NCI-H187 (cell line): ENCODE data around the gene PTGR1.
A peak's percentile ranks its signal among the peaks of the same experiment; 100 is the strongest.

Experiments used
- DNase-seq, 2 experiments: peaks; one replicate each; lab custom pipeline; 2025; lab: John Stamatoyannopoulos, UW

The PTGR1 gene

DNA sequence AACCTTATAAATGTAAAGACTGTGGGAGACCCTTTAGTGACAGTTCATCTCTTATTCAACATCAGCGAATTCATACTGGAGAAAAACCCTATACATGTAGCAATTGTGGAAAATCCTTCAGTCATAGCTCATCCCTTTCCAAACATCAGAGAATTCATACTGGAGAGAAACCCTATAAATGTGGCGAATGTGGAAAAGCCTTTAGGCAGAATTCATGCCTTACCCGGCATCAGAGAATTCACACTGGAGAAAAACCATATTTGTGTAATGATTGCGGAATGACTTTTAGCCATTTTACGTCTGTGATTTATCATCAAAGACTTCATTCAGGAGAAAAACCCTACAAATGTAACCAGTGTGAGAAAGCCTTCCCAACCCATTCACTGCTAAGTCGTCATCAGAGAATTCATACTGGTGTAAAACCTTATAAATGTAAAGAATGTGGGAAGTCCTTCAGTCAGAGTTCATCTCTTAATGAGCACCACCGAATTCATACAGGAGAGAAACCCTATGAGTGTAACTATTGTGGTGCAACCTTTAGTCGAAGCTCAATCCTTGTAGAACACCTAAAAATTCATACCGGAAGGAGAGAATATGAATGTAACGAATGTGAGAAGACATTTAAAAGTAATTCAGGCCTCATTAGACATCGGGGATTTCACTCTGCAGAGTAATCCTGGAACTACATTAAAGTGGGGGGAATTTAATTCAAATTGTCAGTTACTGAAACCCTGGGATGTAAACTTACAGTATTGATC is 56.8 kb downstream of the PTGR1 start:
- no peak for DNase-seq

GRCh38 chr9:111533099-111533790 is 66.2 kb downstream of the PTGR1 start:
- DNase-seq = no peak

- DNase-seq = no peak
Measured at GRCh38 chr9:111531716-111532115, 67.7 kb downstream of the PTGR1 start.

DNA sequence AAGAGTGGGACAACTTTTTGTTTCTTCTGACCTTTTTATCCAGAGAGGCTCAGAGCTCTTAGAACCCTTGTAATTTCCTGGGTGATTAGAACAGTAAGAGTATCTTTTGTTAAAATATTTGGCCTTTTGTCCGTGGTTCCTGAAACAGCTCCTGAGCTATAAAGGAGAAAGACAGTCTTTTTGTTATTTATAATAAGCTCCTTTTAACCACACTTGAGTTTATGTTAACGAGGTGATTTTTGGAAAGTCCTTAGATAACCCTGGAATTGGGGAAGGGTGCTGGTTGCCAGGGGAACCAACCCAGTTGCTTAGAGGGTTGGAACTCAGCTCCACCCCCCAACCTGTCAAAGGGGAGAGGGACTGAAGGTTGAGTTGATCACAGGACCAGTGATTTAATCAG is 69.7 kb downstream of the PTGR1 start:
- DNase-seq = no peak

- DNase-seq = no peak
Measured at GRCh38 chr9:111527347-111527746, 72.1 kb downstream of the PTGR1 start.

DNA sequence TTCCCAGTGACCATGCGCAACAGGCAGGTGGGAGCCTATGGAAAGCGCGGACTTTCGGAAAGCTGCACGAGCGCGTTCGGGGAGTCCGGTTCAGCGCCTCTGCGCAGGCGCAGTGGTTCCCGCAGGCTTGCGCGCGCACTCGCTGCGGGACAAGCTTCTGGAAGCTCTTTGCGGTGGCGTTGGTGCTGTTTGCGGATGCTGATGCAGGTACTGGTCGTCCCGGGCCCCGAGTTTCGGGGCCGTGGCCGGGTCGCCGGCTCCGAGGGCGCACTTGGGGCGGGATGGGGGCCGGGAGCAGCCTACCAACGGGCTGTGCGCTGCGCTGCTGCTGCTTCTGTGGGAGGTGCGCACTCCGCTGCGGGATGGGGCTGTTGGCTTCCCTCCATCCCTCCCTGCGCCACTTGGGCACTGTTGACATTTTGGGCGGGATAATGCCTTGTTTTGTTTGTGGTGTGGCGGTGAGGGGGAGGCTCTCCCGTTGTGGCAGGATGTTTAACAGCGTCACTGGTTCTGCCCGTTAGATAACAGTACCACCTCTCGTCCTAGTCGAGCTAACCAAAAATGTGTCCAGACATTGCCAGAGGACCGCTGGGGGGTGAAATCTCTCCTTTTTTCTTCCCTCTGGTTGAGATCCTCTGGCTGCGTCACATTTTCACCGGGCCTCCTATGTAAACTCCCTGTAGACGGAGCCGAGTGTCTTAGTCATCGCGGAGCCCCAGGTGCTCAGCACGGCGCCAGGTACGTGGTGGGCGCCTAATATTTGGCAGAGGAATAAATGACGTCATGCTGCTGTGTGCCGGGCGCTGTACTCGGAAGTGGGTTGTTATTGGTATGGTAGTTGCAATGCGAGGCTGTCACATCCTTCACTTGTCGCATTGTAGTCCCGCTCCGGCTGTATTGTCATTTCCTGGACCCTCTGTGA is 74.1 kb downstream of the PTGR1 start, which contains the start of gene ZNF483:
TSS of gene ZNF483 (plus strand) at position 124 of the 922 bp plus-strand sequence. CDS start 2,217 bp downstream, outside the sequence.
- peak in 1 of 2 experiments; percentile 8 for DNase-seq

DNA sequence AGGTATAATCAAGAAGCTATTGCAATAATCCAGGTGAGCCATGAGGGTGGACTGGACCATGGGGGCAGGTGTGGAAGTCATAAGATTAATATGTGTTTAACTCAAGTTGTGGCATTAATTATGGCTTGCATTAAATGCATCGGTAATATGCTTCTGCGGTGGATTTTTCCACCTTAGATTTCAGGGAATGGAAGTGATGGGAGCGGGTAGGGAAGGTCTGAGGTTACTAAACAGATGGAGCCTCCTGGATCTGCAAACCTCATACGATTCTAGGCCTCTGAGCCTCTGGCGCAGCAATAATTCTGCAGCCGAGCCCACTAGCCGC is 74.8 kb downstream of the PTGR1 start:
- DNase-seq = no peak

DNA sequence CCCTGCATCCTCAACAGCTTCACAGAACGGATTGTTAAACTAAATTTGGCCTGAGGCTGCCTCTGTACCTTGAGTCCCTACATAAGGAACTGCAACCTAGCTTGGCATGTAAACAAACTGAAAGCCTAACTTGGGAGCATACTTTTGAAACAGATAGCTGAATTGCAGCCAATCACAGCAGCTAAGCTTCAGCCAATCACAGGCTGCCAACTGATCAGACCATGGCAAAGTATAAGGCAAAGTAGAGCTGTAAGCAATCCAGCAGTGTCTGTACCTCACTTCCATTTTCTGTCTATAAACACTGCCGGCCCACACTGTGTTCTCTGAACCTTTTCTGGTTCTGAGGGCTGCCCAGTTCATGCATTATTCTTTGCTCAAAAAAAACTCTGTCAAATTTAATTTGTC is 83.4 kb downstream of the PTGR1 start:
- no peak for DNase-seq

- DNase-seq = no peak
Measured at GRCh38 chr9:111514967-111515366, 84.5 kb downstream of the PTGR1 start.
